ENCODE measurements around the gene TDRD1. TPM values are rescaled to one million over a fixed set of nuclear protein-coding genes. Genes with fewer than 3 reads are reported as not detected.

The TDRD1 gene
- total RNA-seq, 4 donors from 2014 or later, result 0.10 TPM; not detected in 3

- Histone ChIP-seq H3K36me3 (no peaks in the 10 kb centered on the region), H3K4me3 (no peak overlapping the region), H3K9me3 (no peaks in the 10 kb centered on the region), H3K4me1 (peaks cover 0 to 4% of the 10 kb centered on the region in 2 donors), H3K27me3 (no peaks in the 10 kb centered on the region), H3K27ac (no peak overlapping the region)
- intact Hi-C loops (cut with DNase I; ENCODE audit: low total_unique reads) (no loop called here), in situ Hi-C loops (cut with MboI; ENCODE audit: low sequenced_read_pairs in 4 of 4) (no loop called here)
- DNase-seq, result no peak
- no peak for ATAC-seq
- TF ChIP-seq POLR2A (IDR thresholded peaks at IDR 0.05), result no peak
- TF ChIP-seq, protein P1, sequence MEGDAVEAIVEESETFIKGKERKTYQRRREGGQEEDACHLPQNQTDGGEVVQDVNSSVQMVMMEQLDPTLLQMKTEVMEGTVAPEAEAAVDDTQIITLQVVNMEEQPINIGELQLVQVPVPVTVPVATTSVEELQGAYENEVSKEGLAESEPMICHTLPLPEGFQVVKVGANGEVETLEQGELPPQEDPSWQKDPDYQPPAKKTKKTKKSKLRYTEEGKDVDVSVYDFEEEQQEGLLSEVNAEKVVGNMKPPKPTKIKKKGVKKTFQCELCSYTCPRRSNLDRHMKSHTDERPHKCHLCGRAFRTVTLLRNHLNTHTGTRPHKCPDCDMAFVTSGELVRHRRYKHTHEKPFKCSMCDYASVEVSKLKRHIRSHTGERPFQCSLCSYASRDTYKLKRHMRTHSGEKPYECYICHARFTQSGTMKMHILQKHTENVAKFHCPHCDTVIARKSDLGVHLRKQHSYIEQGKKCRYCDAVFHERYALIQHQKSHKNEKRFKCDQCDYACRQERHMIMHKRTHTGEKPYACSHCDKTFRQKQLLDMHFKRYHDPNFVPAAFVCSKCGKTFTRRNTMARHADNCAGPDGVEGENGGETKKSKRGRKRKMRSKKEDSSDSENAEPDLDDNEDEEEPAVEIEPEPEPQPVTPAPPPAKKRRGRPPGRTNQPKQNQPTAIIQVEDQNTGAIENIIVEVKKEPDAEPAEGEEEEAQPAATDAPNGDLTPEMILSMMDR (IDR thresholded peaks at IDR 0.05 in 4 of 5, conservative IDR thresholded peaks at IDR 0.05 in 1 of 5), result no peak
These were observed 49.0 kb downstream of the TDRD1 start for GRCh38 chr10:114228156-114228555.

GRCh38 chr10:114232561-114233176, 53.5 kb downstream of the TDRD1 start:
- no peaks in the 10 kb centered on the region for H3K36me3 ChIP-seq
- TF ChIP-seq POLR2A (IDR thresholded peaks at IDR 0.05), result no peak
- TF ChIP-seq, protein P1 (IDR thresholded peaks at IDR 0.05 in 4 of 5, conservative IDR thresholded peaks at IDR 0.05 in 1 of 5), result no peak
- intact Hi-C loops (cut with DNase I; ENCODE audit: low total_unique reads), result no loop called here
- H3K4me3 ChIP-seq, result no peak overlapping the region
- ATAC-seq (no peak), DNase-seq (no peak)
- H3K4me1 ChIP-seq, result no peaks in the 10 kb centered on the region
- peaks cover 0 to 18% (median 5%) of the 10 kb centered on the region in 3 donors for H3K27me3 ChIP-seq
- H3K27ac ChIP-seq, result no peak overlapping the region
- in situ Hi-C loops (cut with MboI; ENCODE audit: low sequenced_read_pairs in 4 of 4), result no loop called here
- H3K9me3 ChIP-seq, result no peaks in the 10 kb centered on the region

GRCh38 chr10:114233482-114233881, 54.3 kb downstream of the TDRD1 start:
- peaks cover 6 to 26% (median 12%) of the 10 kb centered on the region in 3 donors for H3K27me3 ChIP-seq
- H3K9me3 ChIP-seq, result no peaks in the 10 kb centered on the region
- DNase-seq (no peak), ATAC-seq (no peak)
- intact Hi-C loops (cut with DNase I; ENCODE audit: low total_unique reads) (no loop called here), in situ Hi-C loops (cut with MboI; ENCODE audit: low sequenced_read_pairs in 4 of 4) (no loop called here)
- H3K36me3 ChIP-seq, result no peaks in the 10 kb centered on the region
- TF ChIP-seq POLR2A (IDR thresholded peaks at IDR 0.05), result no peak
- TF ChIP-seq, protein P1 (IDR thresholded peaks at IDR 0.05 in 4 of 5, conservative IDR thresholded peaks at IDR 0.05 in 1 of 5), result no peak
- no peak overlapping the region for H3K4me3 ChIP-seq
- H3K27ac ChIP-seq, result no peak overlapping the region
- no peaks in the 10 kb centered on the region for H3K4me1 ChIP-seq

GRCh38 chr10:114234132-114234531, 55.0 kb downstream of the TDRD1 start:
- Histone ChIP-seq H3K36me3 (no peaks in the 10 kb centered on the region), H3K27ac (no peak overlapping the region), H3K4me1 (no peaks in the 10 kb centered on the region), H3K27me3 (peaks cover 12 to 32% (median 18%) of the 10 kb centered on the region in 3 donors), H3K9me3 (no peaks in the 10 kb centered on the region), H3K4me3 (no peak overlapping the region)
- ATAC-seq, result no peak
- DNase-seq, result no peak
- TF ChIP-seq POLR2A (IDR thresholded peaks at IDR 0.05), result no peak
- TF ChIP-seq, protein P1 (IDR thresholded peaks at IDR 0.05 in 4 of 5, conservative IDR thresholded peaks at IDR 0.05 in 1 of 5), result no peak
- in situ Hi-C loops (cut with MboI; ENCODE audit: low sequenced_read_pairs in 4 of 4), result no loop called here
- intact Hi-C loops (cut with DNase I; ENCODE audit: low total_unique reads), result no loop called here

Measured in gastrocnemius medialis (tissue), 4 donors.